ENCODE data around the gene OR51B6.
"Not testable (repeated sequence)": the region's sequence is repeated elsewhere in the genome, so short reads cannot be mapped to it uniquely, and the experiment has no call there.

The OR51B6 gene

GRCh38 chr11:5362017-5362625 is 10.8 kb downstream of the OR51B6 start:
- no peak overlapping the region for H3K4me3 ChIP-seq (ENCODE audit: low read depth, low read length)
- no peaks in the 10 kb centered on the region for H3K9me3 ChIP-seq
- H3K27me3 ChIP-seq: no peaks in the 10 kb centered on the region
- DNase-seq: no peak
- H3K36me3 ChIP-seq: no peaks in the 10 kb centered on the region
- H3K4me1 ChIP-seq: no peaks in the 10 kb centered on the region
- TF ChIP-seq, protein P1, sequence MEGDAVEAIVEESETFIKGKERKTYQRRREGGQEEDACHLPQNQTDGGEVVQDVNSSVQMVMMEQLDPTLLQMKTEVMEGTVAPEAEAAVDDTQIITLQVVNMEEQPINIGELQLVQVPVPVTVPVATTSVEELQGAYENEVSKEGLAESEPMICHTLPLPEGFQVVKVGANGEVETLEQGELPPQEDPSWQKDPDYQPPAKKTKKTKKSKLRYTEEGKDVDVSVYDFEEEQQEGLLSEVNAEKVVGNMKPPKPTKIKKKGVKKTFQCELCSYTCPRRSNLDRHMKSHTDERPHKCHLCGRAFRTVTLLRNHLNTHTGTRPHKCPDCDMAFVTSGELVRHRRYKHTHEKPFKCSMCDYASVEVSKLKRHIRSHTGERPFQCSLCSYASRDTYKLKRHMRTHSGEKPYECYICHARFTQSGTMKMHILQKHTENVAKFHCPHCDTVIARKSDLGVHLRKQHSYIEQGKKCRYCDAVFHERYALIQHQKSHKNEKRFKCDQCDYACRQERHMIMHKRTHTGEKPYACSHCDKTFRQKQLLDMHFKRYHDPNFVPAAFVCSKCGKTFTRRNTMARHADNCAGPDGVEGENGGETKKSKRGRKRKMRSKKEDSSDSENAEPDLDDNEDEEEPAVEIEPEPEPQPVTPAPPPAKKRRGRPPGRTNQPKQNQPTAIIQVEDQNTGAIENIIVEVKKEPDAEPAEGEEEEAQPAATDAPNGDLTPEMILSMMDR (IDR thresholded peaks at IDR 0.05; ENCODE audit: low read depth, low read length): no peak

- Histone ChIP-seq H3K4me1 (no peaks in the 10 kb centered on the region), H3K9me3 (no peaks in the 10 kb centered on the region), H3K4me3 (ENCODE audit: low read depth, low read length) (no peak overlapping the region), H3K36me3 (no peaks in the 10 kb centered on the region), H3K27me3 (no peaks in the 10 kb centered on the region)
- TF ChIP-seq, protein P1 (IDR thresholded peaks at IDR 0.05; ENCODE audit: low read depth, low read length): no peak
- DNase-seq: no peak
These were observed 12.4 kb downstream of the OR51B6 start for GRCh38 chr11:5363679-5364078.

- no peak for DNase-seq
- H3K4me3 ChIP-seq (ENCODE audit: low read depth, low read length): no peak overlapping the region
- no peaks in the 10 kb centered on the region for H3K36me3 ChIP-seq
- no peaks in the 10 kb centered on the region for H3K27me3 ChIP-seq
- no peaks in the 10 kb centered on the region for H3K9me3 ChIP-seq
- H3K4me1 ChIP-seq: no peaks in the 10 kb centered on the region
- TF ChIP-seq, protein P1 (IDR thresholded peaks at IDR 0.05; ENCODE audit: low read depth, low read length): no peak
These were observed 12.9 kb downstream of the OR51B6 start for GRCh38 chr11:5364214-5364613.

- not testable (repeated sequence) for H3K36me3 ChIP-seq; H3K4me3 ChIP-seq (ENCODE audit: low read depth, low read length); H3K27me3 ChIP-seq; H3K9me3 ChIP-seq; H3K4me1 ChIP-seq; DNase-seq
These were observed 15.1 kb downstream of the OR51B6 start for GRCh38 chr11:5366365-5366764.

DNA sequence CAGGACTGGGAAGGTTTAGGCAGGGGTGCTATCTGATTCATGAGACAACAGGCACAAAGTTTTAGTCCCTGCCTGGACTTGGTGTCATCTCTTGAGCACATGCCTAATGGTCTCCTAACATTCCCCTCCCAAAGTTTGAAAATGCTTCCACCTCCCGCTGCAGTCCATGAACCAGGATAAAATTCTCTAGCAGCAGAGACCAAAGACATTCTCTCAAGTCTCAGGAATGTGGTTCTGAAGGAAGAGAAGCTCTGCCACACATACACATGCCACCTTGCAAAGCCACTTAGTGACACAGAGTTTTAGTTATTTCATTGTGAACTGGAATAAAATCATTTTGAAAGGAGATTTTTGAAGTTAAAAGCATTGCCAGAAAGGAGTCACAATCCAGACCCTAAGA is 15.5 kb downstream of the OR51B6 start:
- Histone ChIP-seq H3K4me1 (no peaks in the 10 kb centered on the region), H3K27me3 (no peaks in the 10 kb centered on the region), H3K4me3 (ENCODE audit: low read depth, low read length) (no peak overlapping the region), H3K9me3 (no peaks in the 10 kb centered on the region), H3K36me3 (no peaks in the 10 kb centered on the region)
- no peak for DNase-seq
- TF ChIP-seq, protein P1 (IDR thresholded peaks at IDR 0.05; ENCODE audit: low read depth, low read length): no peak

DNA sequence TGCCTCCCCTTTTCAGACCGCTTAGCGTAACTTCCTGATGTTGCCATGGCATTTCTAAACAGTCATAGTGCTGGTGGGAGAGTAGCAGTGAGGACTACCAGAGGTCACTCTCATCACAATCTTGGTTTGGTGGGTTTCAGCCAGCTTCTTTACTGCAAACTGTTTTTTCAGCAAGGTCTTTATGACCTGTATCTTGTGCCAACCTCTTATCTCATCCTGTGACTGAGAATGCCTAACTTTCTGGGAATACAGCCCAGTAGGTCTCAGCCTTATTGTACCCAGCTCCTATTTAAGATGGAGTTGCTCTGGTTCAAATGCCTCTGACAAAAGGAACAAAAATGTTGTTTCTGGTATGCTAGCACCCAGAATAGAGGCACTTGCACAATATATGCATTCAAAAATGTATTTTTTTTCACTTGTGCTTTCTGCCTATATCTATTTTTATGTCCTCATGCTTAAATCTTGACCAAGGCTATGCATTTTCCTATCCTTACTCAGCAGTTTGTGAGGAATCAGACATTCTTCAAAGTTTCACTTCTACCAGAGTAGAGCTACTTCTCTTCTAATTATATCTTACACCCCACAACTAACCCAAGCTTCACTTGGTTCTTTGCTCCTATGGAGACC is 16.3 kb downstream of the OR51B6 start:
- TF ChIP-seq, protein P1 (IDR thresholded peaks at IDR 0.05; ENCODE audit: low read depth, low read length): no peak
- Histone ChIP-seq H3K4me1 (no peaks in the 10 kb centered on the region), H3K4me3 (ENCODE audit: low read depth, low read length) (no peak overlapping the region), H3K36me3 (no peaks in the 10 kb centered on the region), H3K9me3 (no peaks in the 10 kb centered on the region), H3K27me3 (no peaks in the 10 kb centered on the region)
- DNase-seq: no peak

Measured in BE2C (cell line).